RCC 7860 (cell line): ENCODE results near the gene RAPGEF4.
"Not testable (repeated sequence)": the region's sequence is repeated elsewhere in the genome, so short reads cannot be mapped to it uniquely, and the experiment has no call there.

Experiments
- DNase-seq: peaks from one replicate; pipeline ENCODE4 v3.0.0-alpha.2; 2015; ENCODE audit warnings: low spot score
- FAIRE-seq: peaks from 2 replicates; lab custom pipeline; 2012; peaks lifted over from hg19 to GRCh38; lab: Jason Lieb, UNC

The RAPGEF4 gene

DNA sequence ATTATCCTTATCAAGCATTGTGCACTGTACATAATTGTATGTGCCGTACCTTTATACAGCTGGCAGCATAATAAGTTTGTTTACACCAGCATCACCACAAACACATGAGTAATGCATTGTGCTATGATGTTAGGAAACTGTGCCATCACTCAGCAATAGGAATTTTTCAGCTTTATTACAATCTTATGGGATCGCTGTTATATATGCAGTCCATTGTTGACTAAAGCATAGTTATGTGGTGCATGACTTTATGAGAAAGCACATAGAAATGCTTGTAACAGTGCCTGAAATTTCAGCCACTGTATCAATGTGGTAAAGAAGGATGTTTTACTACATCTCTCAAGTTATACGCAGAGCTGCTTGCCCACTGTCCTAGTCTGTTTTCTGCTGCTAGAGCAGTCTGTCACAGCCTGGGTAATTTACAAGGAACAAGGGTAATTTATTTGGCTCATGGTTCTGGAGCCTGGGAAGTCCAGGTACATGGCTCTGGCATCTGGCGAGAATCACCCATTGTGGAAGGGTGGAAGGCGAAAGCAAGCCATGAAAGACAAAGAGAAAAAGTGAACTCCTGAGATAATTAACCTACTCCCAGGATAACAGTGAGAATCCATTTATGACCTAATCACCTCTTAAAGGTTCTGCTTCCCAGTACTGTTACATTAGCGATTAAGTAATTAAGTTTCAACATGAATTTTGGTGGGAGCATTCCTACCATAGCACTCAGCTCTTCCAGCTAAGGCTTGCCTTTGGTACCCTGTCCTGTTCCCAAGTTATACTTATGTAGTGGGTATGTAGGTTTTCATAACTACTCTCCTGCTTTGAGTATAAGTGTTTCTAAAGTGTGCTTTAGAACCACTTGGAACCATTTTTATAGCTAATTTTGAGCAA lies 344.6 kb downstream of the RAPGEF4 start:
- DNase-seq (no peak), FAIRE-seq (no peak)

DNA sequence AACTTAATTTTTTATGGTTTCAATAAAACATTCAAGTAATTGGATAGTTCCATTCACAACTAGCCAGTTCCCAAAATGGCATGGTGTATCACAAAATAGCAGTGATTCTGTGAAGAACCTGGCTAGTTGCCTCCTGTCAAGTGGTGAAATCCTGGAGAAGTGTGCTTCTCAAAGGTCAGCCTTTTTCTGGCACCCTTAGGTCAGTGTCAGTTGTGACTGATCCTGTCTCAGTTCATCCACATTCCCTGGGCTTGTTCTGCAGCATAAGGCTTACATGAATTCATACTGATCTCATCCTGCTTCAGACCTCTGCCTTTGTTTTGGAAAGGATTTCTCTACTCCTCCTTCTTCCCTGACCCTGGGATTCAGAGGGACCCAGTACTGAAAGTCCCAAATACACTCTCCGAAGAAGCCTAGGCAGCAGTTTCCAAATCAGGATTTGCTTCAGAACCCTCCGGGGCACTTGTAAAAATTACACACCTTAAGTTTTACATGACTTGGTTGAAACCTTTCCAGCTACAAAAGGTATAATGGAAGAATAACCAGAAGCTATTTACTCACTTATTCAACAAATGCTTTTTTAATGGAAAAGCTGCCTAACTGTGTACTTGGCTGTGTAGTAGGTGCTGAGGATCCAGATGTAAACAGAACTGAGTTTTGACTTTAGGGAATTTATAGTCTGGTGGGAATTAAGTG lies 351.0 kb downstream of the RAPGEF4 start:
- DNase-seq (no peak), FAIRE-seq (no peak)

DNA sequence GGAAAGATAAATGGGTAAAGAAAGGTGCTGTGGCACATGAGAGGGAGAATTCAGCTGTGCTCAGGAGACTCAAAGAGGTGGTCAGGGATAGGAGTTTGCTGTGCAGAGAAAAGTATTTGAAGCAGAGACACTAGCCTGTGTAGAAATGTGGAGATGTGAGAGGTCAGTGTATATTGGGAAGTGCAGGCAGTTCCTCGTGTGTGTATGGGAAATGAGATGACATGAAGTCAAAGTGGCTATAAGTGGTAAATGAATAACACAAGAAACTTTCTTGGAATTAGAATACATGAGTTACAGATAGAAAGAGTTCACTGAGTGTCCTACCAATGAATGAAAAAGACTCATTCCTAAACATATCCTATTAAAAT lies 351.6 kb downstream of the RAPGEF4 start:
- DNase-seq (no peak), FAIRE-seq (no peak)

DNA sequence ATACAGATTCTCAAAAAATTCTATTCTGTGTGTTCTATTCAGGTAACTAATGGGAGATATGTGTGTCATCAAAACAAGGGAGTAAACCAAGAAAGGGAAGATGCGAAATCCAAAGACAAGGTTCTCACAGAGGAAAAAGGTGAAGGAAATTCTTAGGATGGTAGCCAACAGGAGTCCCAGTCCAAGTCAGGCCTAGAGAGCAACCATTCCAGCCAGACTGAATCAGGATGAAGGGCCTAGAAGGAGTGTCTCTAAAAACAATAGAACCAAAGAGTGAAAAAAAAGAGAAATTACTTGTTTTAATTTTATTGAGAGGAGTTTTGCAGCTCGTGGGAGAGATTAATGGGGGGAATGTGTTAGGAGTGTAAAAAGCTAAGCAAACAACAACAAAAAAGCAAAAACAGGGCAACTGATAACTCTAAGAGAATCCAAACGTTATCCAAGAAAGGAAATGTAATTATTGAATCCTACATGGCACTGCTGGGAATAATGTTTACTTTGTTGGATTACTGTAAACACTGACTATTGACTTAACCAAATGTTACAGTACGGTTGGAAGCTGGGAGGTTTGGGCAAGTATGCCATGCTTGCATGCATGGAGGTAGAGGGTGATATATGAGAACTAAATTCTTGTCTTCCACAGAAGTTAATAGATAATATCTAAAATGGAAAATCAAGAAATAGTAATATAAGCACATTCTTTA lies 352.3 kb downstream of the RAPGEF4 start:
- no peak for FAIRE-seq

DNA sequence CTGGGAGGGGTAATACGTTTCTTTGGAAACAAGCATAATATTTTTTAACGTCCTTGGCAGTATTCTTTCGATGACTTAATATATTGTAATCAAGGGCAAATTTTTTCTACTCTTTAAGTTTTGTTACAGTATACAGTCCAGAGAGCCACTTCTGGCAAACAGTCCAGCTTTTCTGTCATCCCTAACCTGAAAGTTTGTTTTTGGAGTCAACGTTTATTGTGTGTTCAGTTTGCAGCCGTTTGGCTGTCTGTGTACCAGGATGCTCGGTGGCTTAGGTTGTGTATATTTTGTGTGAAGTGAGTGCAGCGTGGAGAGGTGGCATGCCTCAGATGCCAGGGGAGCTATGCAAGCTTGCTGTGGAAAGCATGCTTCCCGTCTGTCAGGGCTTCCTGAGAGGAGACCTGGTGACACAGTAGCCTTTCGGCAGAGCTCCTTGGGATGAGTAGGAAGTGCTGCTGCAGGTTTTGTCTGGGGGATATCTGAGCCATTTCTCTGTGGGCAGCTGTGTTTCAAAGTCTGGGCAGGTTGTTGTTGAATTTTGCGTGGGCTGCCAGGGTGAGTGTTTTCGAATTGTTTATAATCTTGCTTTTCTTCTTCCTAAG lies 354.7 kb downstream of the RAPGEF4 start:
- no peak for FAIRE-seq
- DNase-seq = no peak

More for the DNA sequence above, 352.3 kb downstream of the RAPGEF4 start:
- DNase-seq = no peak

DNA sequence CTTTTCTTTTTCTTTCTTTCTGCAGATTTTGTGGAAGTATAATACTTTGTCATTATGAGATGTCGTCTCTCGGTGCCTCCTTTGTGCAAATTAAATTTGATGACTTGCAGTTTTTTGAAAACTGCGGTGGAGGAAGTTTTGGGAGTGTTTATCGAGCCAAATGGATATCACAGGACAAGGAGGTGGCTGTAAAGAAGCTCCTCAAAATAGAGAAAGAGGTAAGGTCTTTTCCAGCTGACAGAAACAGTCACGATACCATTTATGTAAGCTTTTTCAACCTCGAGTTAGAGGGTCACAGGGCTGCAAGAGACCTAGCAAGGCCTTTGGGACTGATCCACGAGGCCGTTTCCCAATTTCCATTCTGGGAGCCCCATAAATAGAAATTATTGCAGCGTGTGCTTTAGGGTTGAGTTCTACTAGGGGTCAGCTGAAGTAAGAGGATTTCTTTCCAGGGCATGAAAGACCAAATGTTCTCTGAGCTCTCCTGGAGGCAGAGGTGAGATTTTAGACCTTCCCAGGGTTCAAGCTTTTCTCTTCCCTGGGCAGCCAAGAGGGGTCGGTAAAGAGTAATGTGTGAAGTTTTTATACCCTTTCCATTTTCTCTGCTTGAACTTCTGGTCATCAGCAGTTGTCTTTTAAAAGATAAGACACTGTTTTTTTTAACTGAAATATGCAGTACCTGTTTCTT lies 355.5 kb downstream of the RAPGEF4 start:
- no peak for DNase-seq
- no peak for FAIRE-seq

DNA sequence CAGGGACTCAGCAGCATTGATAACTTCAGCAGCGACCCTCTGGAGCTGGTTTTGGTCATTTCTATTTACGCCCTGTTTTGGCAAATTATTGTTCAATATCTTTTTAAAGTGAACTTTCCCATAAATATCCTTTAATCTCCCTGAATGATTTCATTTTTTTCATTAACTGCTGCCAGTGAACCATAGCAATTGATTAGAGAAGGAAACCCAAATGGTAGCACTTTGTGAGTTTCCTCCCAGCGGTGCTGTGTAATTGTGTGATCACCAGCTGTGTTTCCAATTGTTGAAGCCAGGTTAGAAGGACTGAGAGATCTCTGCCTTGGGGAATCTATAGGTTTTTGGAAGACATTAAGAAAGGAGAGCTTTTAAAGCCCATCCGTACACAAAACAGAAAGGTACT lies 356.3 kb downstream of the RAPGEF4 start:
- DNase-seq = no peak
- no peak for FAIRE-seq

DNA sequence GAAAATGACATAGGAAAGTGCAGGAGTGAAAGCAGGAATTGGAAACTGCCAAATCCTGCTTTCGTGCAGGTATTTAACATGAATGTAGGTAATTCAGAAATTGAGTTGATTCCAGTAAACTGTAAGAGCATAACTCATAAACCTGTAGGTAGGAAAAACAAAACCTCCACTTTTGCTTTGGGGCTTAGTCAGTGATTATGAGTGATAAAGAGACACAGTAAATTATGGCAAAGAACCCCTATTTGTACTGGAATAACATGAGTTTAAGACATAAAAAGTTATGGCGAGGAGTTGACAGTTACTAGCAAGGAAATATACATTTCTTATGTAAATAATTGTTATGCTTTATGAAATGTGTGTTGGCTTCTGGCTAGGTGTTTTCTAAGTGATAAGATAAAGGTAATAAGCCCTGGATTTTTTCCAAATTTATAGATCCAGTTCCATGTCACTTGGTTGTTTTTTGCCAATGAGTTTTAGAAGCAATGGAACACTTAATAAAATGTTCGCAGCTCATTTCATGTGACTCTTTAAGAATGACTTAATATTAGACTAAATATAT lies 357.3 kb downstream of the RAPGEF4 start:
- DNase-seq = no peak

DNA sequence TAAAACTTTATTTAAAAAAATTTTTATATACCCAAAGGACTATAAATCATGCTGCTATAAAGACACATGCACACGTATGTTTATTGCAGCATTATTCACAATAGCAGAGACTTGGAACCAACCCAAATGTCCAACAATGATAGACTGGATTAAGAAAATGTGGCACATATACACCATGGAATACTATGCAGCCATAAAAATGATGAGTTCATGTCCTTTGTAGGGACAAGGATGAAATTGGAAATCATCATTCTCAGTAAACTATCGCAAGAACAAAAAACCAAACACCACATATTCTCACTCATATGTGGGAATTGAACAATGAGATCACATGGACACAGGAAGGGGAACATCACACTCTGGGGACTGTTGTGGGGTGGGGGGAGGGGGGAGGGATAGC lies 358.0 kb downstream of the RAPGEF4 start:
- not testable (repeated sequence) for DNase-seq, FAIRE-seq

More for the DNA sequence above, 357.3 kb downstream of the RAPGEF4 start:
- no peak for FAIRE-seq

DNA sequence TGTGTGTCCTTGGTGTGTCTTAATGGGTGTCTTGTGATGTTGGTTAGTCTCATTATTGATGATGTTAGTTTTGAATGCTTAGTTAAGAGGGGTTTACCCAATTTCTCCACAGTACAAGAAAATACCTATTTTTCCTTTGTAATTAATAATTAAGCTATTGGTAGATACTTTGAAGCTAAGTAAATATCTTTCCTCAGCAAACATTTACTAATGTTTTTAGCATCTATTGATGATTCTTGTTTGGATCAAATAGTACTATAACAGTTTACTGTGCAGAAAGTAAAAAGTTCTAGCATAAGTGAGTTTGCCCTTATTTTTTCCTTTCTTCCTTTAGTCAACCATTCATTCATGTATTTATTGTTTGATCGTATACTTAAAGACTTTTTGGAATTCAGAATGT lies 359.1 kb downstream of the RAPGEF4 start:
- DNase-seq (no peak), FAIRE-seq (no peak)

DNA sequence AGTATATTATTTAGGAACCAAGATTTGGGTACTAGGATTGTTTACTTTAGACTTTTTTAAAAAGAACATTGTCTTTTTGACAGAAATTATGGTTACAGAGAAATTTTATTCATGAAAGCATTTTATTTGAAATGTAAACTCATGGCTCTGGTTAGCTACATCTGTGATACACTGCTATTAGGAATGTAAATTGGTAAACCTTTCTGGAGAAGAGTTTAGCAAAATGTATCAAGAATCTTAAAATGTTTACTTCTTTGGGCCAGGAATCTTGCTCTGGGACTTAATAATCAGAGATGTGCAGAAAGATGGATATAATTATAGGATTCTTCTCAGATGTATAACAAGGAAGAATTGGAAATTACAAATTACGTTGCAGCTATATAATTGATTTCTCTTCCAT lies 359.7 kb downstream of the RAPGEF4 start:
- DNase-seq = no peak
- no peak for FAIRE-seq

DNA sequence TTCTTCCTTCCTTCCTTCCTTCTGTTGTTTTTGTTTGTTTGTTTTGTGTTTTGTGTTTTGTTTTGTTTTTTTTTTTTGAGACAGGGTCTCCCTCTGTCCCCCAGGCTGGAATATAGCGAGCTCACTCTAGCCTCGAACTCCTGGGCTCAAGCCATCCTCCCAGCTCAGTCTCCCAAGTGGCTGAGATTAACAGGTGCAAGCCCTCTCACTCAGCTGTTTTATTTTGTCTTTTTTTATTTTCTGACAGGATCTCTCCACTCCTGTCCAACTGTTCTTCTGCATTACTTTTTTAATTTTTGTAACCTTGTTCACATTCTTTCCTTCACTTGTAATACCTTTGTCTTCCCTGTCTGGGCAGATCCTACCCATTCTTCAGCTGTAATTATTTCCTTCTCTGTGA lies 363.6 kb downstream of the RAPGEF4 start:
- FAIRE-seq (no peak), DNase-seq (no peak)

DNA sequence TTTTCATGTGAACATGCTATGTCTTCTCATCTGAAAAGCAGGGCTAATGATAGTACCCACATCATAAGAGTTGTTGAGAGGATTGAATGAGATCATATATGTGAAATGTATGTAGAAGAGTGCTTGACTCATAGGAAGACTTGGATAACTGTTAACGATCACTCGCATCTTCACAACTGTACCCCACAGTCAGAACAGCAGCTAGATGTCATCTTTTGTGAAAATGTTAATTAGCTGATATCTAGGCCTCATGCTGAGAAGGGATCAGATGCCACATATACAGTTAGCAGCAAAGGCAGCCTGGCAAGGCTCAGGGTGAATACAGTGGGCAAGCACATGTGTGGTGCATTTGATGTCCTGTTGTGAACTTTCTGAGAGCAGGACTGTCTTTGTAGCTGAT lies 364.2 kb downstream of the RAPGEF4 start:
- DNase-seq (no peak), FAIRE-seq (no peak)

DNA sequence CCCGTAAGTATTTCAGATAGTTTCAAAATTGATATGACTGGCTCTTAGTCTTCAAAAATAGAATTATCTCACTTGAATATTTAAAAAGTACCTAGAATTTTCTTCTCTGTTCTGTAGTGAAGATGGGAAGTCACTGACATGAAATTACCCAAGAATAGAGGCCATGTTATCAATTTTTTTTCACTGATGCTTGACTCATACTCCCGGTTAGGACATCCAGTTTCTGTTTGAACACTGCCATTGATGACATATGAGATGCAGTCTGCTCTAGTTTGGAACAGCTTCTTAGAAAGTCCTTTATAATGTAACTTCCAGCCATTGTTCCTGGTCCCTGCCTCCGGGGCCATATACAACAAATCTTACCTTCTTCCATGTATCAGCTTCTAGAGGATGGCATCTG lies 366.0 kb downstream of the RAPGEF4 start:
- FAIRE-seq (no peak), DNase-seq (no peak)
